ENCODE data around the gene ZBTB7C. TPM values are rescaled to one million over a fixed set of nuclear protein-coding genes. Genes with fewer than 3 reads are reported as not detected.

ZBTB7C gene
- total RNA-seq, 6 donors from 2014 or later = 6.1 to 18.1 (median 12.2) TPM

- H3K27me3 ChIP-seq = no peaks in the 10 kb centered on the region
- H3K36me3 ChIP-seq = no peaks in the 10 kb centered on the region
- ATAC-seq (ENCODE audit: low FRiP score in 2 of 2) = no peak
- H3K9me3 ChIP-seq = no peaks in the 10 kb centered on the region
- H3K27ac ChIP-seq = no peak overlapping the region
- no peak overlapping the region for H3K4me3 ChIP-seq
- H3K4me1 ChIP-seq = peaks cover 0 to 9% (median 1%) of the 10 kb centered on the region in 4 donors
- WGBS, 2 donors = 90 to 97% methylated on average over 8 of the region's 8 CpGs
- TF ChIP-seq, protein P1, sequence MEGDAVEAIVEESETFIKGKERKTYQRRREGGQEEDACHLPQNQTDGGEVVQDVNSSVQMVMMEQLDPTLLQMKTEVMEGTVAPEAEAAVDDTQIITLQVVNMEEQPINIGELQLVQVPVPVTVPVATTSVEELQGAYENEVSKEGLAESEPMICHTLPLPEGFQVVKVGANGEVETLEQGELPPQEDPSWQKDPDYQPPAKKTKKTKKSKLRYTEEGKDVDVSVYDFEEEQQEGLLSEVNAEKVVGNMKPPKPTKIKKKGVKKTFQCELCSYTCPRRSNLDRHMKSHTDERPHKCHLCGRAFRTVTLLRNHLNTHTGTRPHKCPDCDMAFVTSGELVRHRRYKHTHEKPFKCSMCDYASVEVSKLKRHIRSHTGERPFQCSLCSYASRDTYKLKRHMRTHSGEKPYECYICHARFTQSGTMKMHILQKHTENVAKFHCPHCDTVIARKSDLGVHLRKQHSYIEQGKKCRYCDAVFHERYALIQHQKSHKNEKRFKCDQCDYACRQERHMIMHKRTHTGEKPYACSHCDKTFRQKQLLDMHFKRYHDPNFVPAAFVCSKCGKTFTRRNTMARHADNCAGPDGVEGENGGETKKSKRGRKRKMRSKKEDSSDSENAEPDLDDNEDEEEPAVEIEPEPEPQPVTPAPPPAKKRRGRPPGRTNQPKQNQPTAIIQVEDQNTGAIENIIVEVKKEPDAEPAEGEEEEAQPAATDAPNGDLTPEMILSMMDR (IDR thresholded peaks at IDR 0.05) = no peak
- no peak for TF ChIP-seq EP300 (IDR thresholded peaks at IDR 0.05)
- TF ChIP-seq POLR2A (IDR thresholded peaks at IDR 0.05) = no peak
- TF ChIP-seq POLR2AphosphoS5 (IDR thresholded peaks at IDR 0.05) = no peak
- DNase-seq = no peak
Measured at GRCh38 chr18:48192542-48192941, 216.6 kb downstream of the ZBTB7C start.

- ATAC-seq (ENCODE audit: low FRiP score in 2 of 2) = no peak
- Histone ChIP-seq H3K4me1 (peaks cover 0 to 9% (median 1%) of the 10 kb centered on the region in 4 donors), H3K9me3 (no peaks in the 10 kb centered on the region), H3K27ac (no peak overlapping the region), H3K36me3 (no peaks in the 10 kb centered on the region), H3K4me3 (no peak overlapping the region), H3K27me3 (no peaks in the 10 kb centered on the region)
- no peak for TF ChIP-seq EP300 (IDR thresholded peaks at IDR 0.05)
- TF ChIP-seq POLR2AphosphoS5 (IDR thresholded peaks at IDR 0.05) = no peak
- TF ChIP-seq, protein P1 (IDR thresholded peaks at IDR 0.05) = no peak
- TF ChIP-seq POLR2A (IDR thresholded peaks at IDR 0.05) = no peak
- 64 to 100% methylated on average over 1 to 3 of the region's 3 CpGs for WGBS, 2 donors
- no peak for DNase-seq
Measured at GRCh38 chr18:48191494-48191893, 217.7 kb downstream of the ZBTB7C start.

DNA sequence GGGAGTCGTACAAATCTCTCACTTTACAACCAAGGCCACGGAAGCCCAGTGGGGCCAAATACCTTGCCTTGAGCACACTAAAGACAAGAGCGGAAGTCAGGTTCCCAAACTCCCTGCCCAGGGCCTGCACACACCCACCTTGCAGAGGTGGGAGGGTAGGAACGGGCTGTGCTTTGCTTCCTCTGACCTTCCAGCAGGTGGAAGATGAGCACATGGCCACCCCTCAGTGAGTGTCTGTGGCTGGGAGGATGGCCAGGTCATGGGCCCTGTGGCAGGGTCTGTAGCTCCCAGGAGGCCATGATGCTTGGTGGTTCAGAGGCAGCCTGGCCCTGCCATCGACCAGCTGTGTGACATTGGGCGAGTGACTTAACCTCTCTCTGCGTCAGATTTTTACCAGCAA lies 218.2 kb downstream of the ZBTB7C start:
- Histone ChIP-seq H3K4me3 (no peak overlapping the region), H3K36me3 (no peaks in the 10 kb centered on the region), H3K27ac (no peak overlapping the region), H3K4me1 (peaks cover 0 to 9% (median 1%) of the 10 kb centered on the region in 4 donors), H3K9me3 (no peaks in the 10 kb centered on the region), H3K27me3 (no peaks in the 10 kb centered on the region)
- ATAC-seq (ENCODE audit: low FRiP score in 2 of 2) (no peak), DNase-seq (no peak)
- TF ChIP-seq, protein P1 (IDR thresholded peaks at IDR 0.05) = no peak
- TF ChIP-seq POLR2AphosphoS5 (IDR thresholded peaks at IDR 0.05) = no peak
- TF ChIP-seq POLR2A (IDR thresholded peaks at IDR 0.05) = no peak
- TF ChIP-seq EP300 (IDR thresholded peaks at IDR 0.05) = no peak
- 92 to 94% methylated on average over 4 to 7 of the region's 7 CpGs for WGBS, 2 donors

DNA sequence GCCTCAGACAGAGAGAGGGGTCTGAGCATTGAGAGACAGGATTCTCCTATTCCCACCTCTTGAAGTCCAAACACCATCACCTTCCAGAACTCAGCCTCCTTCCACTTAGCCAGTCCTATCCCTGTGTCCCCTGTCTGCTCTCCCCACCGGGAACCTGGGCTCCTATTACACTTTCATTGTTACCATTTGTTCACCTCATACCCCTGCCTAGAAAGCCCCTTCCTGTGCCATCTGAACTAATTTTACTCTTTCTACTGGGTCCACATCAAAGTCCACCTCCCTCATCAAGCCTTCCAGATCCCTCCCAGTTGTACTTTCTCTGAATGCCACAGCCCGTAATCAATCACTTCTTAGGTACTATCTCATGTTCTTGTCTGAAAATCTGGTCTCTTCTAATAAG lies 220.6 kb downstream of the ZBTB7C start:
- no peak for ATAC-seq (ENCODE audit: low FRiP score in 2 of 2)
- H3K4me3 ChIP-seq = no peak overlapping the region
- WGBS, 2 donors = 78 to 90% methylated on average over 2 of the region's 2 CpGs
- H3K36me3 ChIP-seq = no peaks in the 10 kb centered on the region
- no peaks in the 10 kb centered on the region for H3K27me3 ChIP-seq
- TF ChIP-seq EP300 (IDR thresholded peaks at IDR 0.05) (no peak), POLR2AphosphoS5 (IDR thresholded peaks at IDR 0.05) (no peak), POLR2A (IDR thresholded peaks at IDR 0.05) (no peak)
- TF ChIP-seq, protein P1 (IDR thresholded peaks at IDR 0.05) = no peak
- H3K9me3 ChIP-seq = no peaks in the 10 kb centered on the region
- H3K27ac ChIP-seq = no peak overlapping the region
- H3K4me1 ChIP-seq = peaks cover 0 to under 1% (median under 1%) of the 10 kb centered on the region in 4 donors
- no peak for DNase-seq

DNA sequence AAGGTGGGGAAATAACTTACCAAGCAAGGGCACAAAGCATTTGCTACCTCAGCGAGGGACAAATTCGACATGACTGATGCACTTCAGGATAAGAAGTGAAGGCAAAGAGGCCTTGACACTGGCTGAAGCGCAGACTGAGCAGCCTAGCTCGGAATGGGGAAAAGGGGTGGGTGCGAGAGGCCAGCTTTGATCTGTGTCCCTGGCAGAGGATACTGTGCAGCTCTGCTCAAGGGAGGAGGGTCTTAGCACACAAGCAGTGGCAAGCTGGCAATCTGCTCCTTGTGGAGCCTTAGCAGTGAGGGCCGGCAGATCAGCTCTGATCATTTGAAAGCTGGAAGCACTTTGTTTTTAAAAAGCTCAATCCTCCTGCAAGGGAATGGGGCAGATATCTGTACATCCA lies 222.3 kb downstream of the ZBTB7C start:
- Histone ChIP-seq H3K4me3 (no peak overlapping the region), H3K9me3 (no peaks in the 10 kb centered on the region), H3K27ac (no peak overlapping the region), H3K4me1 (no peaks in the 10 kb centered on the region), H3K27me3 (no peaks in the 10 kb centered on the region), H3K36me3 (no peaks in the 10 kb centered on the region)
- ATAC-seq (ENCODE audit: low FRiP score in 2 of 2) = no peak
- no peak for TF ChIP-seq EP300 (IDR thresholded peaks at IDR 0.05)
- DNase-seq = no peak
- 72 to 82% methylated on average over 6 of the region's 6 CpGs for WGBS, 2 donors
